ENCODE data around the gene SCUBE2.
A peak's percentile ranks its signal among the peaks of the same experiment; 100 is the strongest.

Gene SCUBE2

GRCh38 chr11:9008661-9009060 lies 82.7 kb downstream of the SCUBE2 start:
- TF ChIP-seq EGR1 (IDR thresholded peaks at IDR 0.05), result no peak
- no peak for TF ChIP-seq NFIC (IDR thresholded peaks at IDR 0.05)
- no peak for TF ChIP-seq TAF1 (IDR thresholded peaks at IDR 0.05; ENCODE audit: low read depth)

GRCh38 chr11:9008011-9008550 lies 83.3 kb downstream of the SCUBE2 start:
- TF ChIP-seq YY1 (IDR thresholded peaks at IDR 0.05; ENCODE audit: low read depth), result no peak
- no peak for TF ChIP-seq TAF1 (IDR thresholded peaks at IDR 0.05; ENCODE audit: low read depth)
- TF ChIP-seq CEBPB (IDR thresholded peaks at IDR 0.05), result no peak

- TF ChIP-seq EP300 (IDR thresholded peaks at IDR 0.05; ENCODE audit: borderline replicate concordance), result no peak
- TF ChIP-seq USF1 (IDR thresholded peaks at IDR 0.05), result no peak
- no peak for TF ChIP-seq TEAD4 (IDR thresholded peaks at IDR 0.05)
- TF ChIP-seq MAX (IDR thresholded peaks at IDR 0.05), result no peak
- no peak for TF ChIP-seq REST (IDR thresholded peaks at IDR 0.05; ENCODE audit: low read depth)
Observed at GRCh38 chr11:9005087-9005486, 86.3 kb downstream of the SCUBE2 start.

- TF ChIP-seq NFIC (IDR thresholded peaks at IDR 0.05), result no peak
- TF ChIP-seq USF1 (IDR thresholded peaks at IDR 0.05), result no peak
- no peak for TF ChIP-seq FOXM1 (IDR thresholded peaks at IDR 0.05; ENCODE audit: borderline replicate concordance, low read depth)
- no peak for TF ChIP-seq TEAD4 (IDR thresholded peaks at IDR 0.05)
- no peak for TF ChIP-seq CREB1 (IDR thresholded peaks at IDR 0.05; ENCODE audit: low read depth)
- no peak for TF ChIP-seq RAD21 (IDR thresholded peaks at IDR 0.05; ENCODE audit: low read depth)
- TF ChIP-seq ZBTB7A (IDR thresholded peaks at IDR 0.05; ENCODE audit: low read depth), result no peak
- TF ChIP-seq EP300 (IDR thresholded peaks at IDR 0.05; ENCODE audit: borderline replicate concordance), result no peak
- no peak for TF ChIP-seq EGR1 (IDR thresholded peaks at IDR 0.05)
- no peak for TF ChIP-seq MAX (IDR thresholded peaks at IDR 0.05)
- TF ChIP-seq TAF1 (IDR thresholded peaks at IDR 0.05; ENCODE audit: low read depth), result no peak
- TF ChIP-seq YY1 (IDR thresholded peaks at IDR 0.05; ENCODE audit: low read depth), result no peak
- no peak for TF ChIP-seq CEBPB (IDR thresholded peaks at IDR 0.05)
- no peak for TF ChIP-seq REST (IDR thresholded peaks at IDR 0.05; ENCODE audit: low read depth)
- TF ChIP-seq TCF12 (IDR thresholded peaks at IDR 0.05; ENCODE audit: low read depth), result no peak
Observed at GRCh38 chr11:9004183-9004926, 87.0 kb downstream of the SCUBE2 start.

GRCh38 chr11:9003573-9004182 lies 87.7 kb downstream of the SCUBE2 start, which contains the start of gene NRIP3:
Gene NRIP3 (minus strand): TSS chr11:9004001. CDS start chr11:9003935, 66 bp downstream.
- TF ChIP-seq CEBPB (IDR thresholded peaks at IDR 0.05) (no peak), MAX (IDR thresholded peaks at IDR 0.05) (peak; percentile 94), REST (IDR thresholded peaks at IDR 0.05; ENCODE audit: low read depth) (no peak), NFIC (IDR thresholded peaks at IDR 0.05) (no peak), EP300 (IDR thresholded peaks at IDR 0.05; ENCODE audit: borderline replicate concordance) (no peak), TAF1 (IDR thresholded peaks at IDR 0.05; ENCODE audit: low read depth) (no peak), FOXM1 (IDR thresholded peaks at IDR 0.05; ENCODE audit: borderline replicate concordance, low read depth) (no peak), TEAD4 (IDR thresholded peaks at IDR 0.05) (no peak), CREB1 (IDR thresholded peaks at IDR 0.05; ENCODE audit: low read depth) (peak; percentile 50; the same call in 1 of the 2 replicates), RAD21 (IDR thresholded peaks at IDR 0.05; ENCODE audit: low read depth) (no peak), EGR1 (IDR thresholded peaks at IDR 0.05) (no peak), YY1 (IDR thresholded peaks at IDR 0.05; ENCODE audit: low read depth) (no peak), TCF12 (IDR thresholded peaks at IDR 0.05; ENCODE audit: low read depth) (no peak), USF1 (IDR thresholded peaks at IDR 0.05) (no peak), ZBTB7A (IDR thresholded peaks at IDR 0.05; ENCODE audit: low read depth) (no peak)
